NCI-H526 (cell line): ENCODE data around the gene RNF145.
"Not testable (repeated sequence)": the region's sequence is repeated elsewhere in the genome, so short reads cannot be mapped to it uniquely, and the experiment has no call there.

Experiments
- DNase-seq, 2 experiments: peaks; one replicate each; lab custom pipeline; 2025; lab: John Stamatoyannopoulos, UW

The RNF145 gene

DNA sequence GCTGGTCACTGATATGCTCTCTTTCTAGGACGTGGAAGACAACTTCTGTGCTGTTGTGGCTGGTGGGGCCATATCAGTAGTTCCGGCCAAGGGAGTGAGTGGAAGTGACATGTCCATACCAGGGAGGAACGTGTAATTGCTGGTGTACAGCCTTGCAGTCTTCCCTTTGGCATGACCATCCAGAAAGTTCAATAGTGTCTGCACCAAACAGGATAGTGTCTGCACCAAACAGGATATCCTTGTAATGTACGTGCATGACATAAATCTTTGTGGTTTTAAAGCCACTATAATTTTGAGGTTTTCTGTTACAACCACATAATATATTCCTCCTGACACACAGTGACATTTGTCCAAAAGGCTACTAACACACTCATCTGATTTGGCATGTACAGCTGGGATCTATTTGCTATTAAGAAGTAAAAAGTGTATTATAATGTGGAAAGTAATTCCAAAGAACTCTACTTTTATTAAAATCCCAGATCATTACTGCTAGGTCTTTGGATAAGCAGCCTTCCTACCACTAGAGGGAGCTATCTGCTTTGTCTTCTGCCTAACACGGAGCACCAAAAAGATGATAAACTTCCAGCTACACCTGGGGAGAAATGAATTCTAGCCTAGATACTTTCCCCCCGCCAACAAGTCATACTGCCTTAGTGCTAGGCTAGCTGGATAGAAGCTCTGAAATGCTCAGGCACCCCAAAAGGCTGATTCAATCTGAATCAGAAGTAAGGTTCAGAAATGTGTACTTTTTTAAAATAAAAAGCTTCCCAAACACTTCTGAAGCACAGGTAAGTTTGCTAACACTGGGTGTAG, 52.7 kb downstream of the RNF145 start:
- DNase-seq, result peak; percentile 10 to 74

DNA sequence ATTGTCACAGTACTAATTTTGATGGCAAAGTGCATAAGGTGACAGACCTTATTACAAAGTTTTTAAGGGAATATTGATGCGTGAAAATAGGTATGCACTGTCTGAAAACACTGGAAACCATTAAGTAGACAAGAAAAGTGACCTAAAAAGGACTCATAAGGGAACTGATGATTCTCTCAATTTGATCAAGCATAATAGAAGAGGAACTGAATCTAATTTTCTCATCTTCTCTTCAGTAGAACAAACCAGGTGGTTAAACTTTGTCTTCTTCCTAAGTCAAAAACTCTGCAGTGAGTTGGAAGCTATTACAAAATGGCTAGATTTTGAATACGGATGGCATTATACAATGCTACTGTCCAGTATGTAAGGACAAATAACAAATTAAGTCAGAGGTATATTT, 53.4 kb downstream of the RNF145 start:
- DNase-seq, result no peak

DNA sequence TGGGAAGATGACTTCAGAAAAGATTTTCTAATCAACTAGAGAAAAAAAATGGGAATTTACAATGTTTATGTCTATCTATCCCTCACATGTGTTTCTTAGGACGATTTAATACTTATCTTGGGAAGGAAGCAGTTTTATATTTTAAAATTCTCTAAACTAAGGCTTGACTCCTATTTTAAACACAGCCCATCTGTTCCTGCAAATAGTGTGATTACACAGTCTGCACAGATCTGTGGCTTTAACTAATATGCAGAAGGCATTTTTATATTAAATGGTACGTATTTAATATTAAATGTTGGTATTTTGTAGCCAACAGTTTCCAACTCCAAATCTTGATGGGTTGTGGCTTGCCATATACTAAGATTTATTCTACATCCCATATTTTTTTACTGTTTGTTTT, 56.5 kb downstream of the RNF145 start:
- DNase-seq, result no peak

DNA sequence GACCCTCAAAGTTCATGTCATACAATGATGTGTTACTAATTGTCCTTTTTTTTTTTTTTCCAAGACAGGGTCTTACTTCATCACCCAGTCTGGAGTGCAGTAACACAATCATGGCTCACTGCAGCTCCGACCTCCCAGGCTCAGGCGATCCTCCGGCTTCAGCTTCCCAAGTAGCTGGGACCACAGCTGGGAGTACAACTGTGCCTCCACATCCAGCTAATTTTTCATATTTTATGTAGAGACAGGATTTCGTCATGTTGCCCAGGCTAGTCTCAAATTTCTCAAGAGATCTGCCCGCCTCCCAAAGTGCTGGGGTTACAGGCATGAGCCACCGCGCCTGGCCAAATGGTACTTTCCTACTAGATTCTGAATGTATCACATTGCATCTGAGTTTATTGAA, 60.3 kb downstream of the RNF145 start:
- DNase-seq, result no peak

DNA sequence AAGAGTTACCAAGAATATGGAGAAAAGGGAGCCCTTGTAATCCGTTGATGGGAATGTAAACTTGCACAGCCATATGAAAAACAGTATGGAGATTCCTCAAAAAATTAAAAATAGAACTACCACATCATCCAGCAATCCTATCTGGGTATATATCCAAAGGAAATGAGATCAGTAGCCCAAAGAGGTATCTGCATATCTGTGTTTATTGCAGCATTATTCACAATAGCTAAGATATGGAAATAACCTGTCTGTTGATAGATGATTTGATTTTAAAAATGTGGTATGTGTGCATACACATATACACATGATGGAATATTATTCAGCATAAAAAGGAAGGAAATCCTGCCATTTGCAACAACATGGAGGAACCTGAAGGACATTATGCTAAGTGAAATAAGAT, 61.4 kb downstream of the RNF145 start:
- no peak for DNase-seq

DNA sequence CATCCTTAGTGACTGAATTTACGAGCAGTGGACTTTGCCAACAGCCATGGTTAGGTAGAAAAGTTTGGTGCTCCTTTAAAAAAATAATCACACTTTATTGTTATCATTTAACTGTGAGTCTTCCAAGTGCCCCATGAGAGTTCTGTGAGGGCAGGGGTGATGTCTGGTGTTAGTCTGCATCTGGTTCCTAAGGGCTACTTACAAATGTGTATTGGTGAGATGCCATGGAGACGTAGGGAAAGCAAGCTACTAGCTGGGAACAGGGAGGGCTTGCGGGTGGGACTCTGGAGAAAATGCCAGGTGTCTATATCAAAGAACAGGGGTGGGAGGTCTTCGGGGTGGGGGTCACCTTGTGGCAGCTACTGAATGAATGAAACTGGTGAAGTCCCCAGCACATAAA, 62.5 kb downstream of the RNF145 start:
- DNase-seq, result no peak

DNA sequence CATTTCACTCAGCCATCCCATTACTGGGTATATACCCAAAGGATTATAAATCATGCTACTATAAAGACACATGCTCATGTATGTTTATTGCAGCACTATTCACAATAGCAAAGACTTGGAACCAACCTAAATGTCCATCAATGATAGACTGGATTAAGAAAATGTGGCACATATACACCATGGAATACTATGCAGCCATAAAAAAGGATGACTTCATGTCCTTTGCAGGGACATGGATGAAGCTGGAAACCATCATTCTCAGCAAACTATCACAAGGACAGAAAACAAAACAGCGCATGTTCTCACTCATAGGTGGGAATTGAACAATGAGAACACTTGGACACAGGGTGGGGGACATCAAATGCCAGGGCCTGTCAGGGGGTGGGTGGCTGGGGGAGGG, 64.2 kb downstream of the RNF145 start:
- DNase-seq, result not testable (repeated sequence)

DNA sequence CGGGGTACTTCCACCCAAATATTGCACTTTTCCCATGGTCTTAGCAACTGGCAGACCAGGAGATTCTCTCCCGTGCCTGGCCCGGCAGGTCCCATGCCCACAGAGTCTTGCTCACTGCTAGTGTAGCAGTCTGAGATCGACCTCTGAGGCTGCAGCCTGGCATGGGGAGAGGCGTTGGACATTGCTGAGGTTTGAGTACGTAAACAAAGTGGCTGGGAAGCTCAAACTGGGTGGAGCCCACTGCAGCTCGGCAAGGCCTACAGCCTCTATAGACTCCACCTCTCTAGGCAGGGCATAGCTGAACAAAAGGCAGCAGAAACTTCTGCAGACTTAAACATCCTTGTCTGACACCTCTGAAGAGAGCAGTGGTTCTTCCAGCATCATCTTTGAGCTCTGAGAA, 69.6 kb downstream of the RNF145 start:
- DNase-seq, result no peak

DNA sequence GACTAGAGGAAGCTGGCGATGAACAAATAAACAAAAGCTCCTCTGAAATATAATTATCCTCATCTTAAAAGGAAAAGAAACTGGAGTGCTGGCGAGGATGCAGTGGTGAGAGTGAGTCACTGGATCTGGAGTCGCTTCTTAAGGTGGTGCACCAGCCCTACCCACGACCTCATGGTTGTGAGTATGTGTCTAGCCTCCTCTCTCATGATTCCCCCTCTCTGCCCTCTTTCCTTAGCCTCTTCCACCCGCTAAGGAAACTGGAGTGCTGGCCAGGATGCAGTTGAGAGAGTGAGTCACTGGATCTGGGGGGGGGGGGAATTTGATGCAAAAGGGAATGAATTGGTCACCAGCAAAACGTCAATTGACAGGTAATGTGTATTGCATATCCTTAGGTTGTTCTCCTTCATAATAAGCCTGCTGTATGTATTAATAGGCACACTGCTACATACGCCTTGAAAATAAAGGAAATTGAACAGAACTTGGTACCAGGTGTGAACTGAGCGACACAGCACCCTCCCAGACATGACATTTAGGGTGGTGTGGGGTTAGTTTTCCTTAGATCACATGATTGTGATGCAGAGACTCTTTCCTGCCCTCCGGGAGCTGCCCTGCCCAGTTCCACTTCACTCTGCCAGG, 73.3 kb downstream of the RNF145 start:
- DNase-seq, result no peak

DNA sequence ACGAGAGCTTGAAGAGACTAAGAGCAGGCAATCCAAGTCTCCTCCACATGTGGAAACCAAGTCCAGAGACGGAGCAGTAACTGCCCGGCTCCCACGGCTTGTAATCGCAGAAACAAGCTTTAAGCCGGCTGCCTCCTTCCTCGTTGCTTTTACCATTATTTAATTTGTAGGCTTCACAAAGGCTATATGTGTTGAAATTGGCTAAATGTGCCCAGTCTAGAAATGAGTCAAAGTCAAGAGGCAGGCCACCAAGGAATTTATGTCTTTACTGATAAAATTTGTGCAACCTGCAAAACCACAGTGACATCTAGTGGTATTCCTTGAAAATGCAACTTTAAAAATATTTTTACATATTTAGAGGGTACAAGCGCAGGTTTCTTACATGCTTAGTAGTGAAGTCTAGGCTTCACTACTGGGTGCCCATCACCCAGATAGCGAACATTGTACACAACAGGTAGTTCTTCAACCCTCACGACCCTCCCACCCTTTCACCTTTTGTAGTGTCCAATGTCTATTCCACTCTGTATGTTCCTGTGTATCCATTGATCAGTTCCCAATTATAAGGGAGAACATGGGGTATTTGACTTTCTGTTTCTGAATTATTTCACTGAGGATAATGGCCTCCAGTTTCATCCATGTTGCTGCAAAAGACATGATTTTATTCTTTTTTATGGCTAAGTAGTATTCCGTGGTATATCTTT, 76.2 kb downstream of the RNF145 start:
- DNase-seq, result peak; percentile 28 to 58

DNA sequence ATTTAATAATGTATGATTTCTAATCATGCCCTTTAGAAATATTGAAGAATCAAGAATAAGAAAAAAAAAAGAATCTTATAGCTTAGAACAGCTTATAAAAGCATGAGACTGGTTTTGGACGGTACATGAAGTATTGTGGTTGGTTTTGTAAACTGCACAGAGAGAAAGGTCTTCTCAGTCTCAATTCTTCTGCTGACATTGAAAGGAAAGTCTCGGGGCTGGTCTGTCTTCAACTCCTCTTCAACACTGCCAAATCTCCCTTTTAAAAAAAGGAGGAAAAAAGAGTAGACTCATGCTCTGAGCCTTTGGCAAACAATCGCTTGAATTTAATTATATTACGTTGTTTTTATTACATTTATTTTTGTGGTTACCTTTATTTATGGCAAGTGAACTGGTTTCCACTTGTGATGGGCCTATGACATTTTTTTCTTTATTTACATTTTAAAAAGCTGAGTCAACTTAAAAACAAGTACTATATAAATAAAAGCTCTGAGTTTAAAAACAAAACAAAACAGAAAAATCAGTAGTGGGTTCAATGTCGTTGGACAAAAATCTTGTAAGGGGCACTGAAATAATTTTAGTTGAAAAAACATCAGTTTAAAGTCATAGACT, 76.8 kb downstream of the RNF145 start:
- DNase-seq, result no peak

DNA sequence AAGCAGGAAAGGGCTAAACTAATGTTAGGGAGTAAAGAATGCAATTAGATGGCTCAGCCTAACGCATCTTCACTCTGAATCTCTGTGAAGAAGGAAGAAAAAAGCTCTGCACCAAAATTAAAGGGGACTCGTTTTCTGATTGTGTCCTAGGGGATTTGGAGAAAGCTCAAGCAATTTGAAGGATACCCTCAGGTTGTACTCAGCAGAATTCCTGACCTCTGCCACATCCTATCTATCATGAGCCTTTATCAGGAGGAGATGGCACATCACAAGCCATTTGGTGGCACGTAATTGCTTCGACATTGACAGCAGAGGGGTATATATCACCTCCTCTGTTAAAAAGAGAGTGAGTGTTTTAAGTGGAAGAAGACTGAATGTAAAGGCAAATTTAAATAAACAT, 77.4 kb downstream of the RNF145 start:
- no peak for DNase-seq

DNA sequence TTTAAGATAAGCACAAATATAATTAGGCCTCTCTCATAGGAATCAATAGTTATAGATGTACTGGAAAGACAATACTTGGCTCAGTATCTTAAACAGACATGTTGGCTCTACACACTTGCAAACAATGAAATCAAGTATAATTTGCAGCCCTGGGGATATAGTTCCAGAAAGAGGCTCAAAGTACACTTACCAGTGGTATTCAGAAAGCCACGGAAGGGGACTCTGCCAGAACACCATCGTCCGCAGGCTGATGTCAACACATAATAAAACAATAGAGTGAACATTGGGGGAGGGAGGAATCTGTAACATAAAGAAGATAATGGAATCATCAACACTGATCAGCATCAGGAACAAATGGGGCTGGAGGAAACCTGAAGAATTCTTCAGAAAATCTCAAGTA, 78.5 kb downstream of the RNF145 start:
- peak in 1 of 2 experiments; percentile 7 for DNase-seq

DNA sequence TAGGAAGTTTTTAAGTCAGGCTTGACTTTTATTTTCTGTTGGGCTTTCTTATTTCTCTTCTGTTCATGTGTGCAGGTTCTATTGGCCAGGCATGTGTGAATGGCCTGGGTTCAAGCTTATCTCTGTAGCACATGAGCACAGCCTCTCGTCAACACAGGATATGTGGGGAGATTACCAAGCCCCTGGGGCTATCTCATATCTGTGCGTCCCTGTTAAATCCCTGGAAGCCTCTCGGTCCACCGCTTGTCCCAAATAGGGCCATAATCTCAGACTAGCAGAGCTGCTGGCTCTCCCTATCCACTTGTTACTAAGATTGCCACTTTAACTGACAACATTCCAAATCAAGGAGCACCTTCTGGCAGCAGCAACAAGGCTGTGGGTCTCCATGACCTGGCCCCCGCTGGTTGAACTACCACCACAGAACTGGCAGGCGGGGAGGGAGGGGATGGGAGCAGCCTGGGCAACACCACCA, 81.2 kb downstream of the RNF145 start:
- DNase-seq, result no peak

DNA sequence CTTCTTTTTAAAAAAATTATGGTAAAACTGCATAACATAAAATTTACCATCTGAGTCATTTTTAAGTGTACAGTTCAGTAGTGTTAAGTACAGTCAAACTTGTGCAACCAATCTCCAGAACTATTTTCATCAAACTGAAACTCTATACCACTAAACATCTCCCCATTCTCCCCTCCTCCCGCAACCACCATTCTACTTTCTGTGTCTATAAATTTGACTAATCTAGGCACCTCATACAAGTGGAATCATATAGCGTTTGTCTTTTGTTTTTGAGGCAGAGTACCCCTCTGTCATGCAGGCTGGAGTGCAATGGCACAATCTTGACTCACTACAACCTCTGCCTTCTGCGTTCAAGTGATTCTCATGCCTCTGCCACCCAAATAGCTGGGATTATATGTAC, 85.7 kb downstream of the RNF145 start:
- no peak for DNase-seq

DNA sequence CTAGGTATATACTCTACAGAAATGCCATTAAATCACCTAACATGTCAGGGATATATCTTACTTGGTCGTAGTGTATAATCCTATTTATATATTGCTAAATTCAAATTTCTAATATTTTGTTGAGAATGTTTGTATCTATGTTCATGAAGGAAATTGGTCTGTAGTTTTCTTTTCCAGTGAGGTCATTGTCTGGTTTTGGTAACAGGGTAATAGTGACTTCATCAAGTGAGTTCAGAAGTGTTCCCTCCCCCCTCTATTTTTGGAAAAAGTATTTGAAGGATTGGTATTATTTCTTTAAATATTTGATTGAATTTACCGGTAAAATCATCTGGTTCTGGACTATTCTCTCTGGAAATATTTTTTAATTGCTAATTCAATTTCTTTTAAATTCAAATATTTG, 86.2 kb downstream of the RNF145 start:
- DNase-seq, result no peak

DNA sequence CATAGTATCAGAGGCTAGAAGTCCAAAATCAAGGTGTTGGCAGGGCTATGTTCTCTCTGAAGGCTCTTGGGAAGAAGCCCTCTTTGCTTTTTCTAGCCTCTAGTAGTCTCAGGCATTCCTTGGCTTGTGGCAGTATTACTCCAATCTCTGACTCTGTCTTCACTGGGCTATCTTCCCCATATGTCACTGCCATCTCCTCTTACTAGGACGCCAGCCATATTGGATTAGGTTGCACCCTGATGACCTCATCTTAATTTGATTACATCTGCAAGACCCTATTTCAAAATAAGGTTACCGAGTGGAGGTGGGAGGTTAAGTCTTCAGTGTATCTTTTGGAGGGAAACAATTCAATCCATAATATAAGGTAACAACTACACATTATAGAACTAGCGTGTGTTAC, 88.3 kb downstream of the RNF145 start:
- no peak for DNase-seq

DNA sequence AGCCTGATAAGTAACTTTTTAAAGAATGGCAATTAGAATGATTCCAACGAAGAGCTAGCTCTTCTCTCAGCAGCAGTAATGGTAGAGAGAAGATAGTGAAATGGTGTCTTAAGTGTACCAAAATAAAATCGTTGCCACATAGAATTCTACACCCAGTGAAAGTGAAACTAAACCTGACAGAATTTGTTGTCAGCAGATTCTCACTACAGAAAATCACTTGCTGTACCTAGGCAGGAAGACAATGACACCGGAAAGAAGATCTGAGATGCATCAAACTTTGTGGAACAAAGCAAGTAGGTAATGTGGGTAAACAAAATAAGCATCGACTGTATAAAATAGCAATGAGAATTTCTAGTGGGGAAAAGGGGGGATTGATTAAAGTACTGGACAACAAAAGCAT, 88.9 kb downstream of the RNF145 start:
- DNase-seq, result no peak

DNA sequence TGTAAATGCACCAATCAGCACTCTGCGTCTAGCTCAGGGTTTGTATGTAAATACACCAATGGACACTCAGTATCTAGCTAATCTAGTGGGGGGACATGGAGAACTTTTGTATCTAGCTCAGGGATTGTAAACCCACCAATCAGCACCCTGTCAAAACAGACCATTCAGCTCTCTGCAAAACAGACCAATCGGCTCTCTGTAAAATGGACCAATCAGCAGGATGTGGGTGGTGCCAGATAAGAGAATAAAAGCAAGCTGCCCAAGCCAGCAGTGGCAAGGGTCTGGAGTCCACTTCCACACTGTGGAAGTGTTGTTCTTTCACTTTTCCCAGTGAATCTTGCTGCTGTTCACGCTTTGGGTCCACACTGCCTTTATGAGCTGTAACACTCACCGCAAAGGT, 89.5 kb downstream of the RNF145 start:
- not testable (repeated sequence) for DNase-seq

DNA sequence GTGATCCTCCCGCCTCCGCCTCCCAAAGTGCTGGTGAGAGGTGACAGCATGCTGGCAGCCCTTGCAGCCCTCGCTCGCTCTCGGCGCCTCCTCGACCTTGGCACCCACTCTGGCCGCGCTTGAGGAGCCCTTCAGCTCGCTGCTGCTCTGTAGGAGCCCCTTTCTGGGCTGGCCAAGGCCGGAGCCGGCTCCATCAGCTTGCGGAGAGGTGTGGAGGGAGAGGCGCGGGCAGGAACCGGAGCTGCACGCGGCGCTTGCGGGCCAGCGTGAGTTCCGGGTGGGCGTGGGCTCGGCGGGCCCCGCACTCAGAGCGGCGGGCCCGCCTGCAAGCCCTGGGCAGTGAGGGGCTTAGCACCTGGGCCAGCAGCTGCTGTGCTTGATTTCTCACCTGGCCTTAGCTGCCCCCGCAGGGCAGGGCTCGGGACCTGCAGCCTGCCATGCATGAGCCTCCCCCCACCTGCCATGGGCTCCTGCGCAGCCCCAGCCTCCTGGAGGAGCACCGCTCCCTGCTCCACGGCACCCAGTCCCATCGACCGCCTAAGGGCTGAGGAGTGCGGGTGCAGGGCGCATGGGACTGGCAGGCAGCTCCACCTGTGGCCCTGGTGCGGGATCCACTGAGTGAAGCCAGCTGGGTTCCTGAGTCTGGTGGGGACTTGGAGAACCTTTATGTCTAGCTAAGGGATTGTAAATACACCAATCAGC, 90.2 kb downstream of the RNF145 start:
- DNase-seq, result not testable (repeated sequence)

DNA sequence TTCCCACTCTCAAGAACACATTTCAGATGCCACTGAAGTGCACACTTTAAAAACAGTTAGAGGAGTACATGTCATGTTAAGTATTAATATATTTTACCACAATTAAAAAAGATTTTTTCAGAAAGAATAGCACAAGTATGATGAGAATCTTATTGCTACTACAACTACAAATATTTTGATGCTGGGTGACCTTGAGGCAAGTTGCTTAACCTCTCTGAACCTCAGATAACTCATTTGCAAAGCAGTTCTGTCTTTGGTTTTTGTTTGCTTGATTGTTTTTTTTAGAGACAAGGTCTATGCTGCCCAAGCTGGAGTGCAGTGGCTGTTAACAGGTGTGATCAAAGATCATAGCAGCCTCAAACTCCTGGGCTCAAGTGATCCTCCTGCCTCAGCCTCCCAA, 95.9 kb downstream of the RNF145 start:
- DNase-seq, result no peak

DNA sequence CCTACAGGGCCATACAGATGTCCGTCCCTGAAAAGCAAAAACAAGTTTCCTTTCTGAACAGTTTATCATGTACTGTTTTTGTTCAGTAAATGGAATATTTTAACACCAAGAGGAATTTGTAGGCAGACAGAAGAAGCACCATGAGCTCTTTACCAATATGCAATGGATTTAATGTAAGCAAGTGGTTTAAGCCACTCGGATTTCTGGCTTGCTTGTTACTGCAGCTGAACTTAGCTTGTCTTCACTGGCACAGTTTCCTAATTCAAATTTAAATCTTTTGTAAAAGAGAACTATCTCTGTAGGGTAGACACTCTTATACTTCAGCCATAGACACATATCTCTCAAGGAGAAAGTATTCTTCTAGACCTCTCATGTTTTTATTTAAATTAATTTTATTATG, 96.9 kb downstream of the RNF145 start:
- DNase-seq, result no peak
